Measurements from ENCODE around the gene PIPOX. TPM values are rescaled to one million over a fixed set of nuclear protein-coding genes. Genes with fewer than 3 reads are reported as not detected.
A peak's percentile ranks its signal among the peaks of the same experiment; 100 is the strongest.

Gene PIPOX
- total RNA-seq, 1 experiment from 2014 or later = 96.8 TPM

DNA sequence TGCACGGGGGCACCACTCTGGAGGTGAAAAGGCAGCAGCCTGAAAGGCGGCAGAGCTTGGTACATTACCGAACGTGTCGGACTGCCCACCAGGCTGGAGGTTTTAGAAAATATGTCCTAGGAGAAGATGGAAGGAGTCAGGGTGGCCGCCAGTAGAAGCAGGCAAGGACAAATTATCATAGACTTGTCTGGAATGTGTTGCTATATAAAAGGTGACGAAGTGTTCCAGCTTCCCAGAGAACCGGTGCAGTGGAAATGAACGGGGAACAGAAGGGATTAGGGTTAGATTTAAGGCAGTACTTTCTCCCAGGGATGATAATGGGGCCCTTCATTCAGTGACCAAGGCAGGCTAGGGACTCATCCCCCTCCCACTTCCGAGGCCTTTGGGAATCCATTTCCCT, 27.4 kb downstream of the PIPOX start:
- no peak for DNase-seq
- Histone ChIP-seq H3K36me3 (0 out of 2 replicates have a peak, but pooled peaks cover 2% of the 10 kb centered on the region), H3K27ac (no peak overlapping the region), H3K27me3 (no peaks in the 10 kb centered on the region), H3K9me3 (replicated peaks) (no peaks in the 10 kb centered on the region), H3K4me1 (peaks cover 29% of the 10 kb centered on the region), H3K4me3 (no peak overlapping the region)

DNA sequence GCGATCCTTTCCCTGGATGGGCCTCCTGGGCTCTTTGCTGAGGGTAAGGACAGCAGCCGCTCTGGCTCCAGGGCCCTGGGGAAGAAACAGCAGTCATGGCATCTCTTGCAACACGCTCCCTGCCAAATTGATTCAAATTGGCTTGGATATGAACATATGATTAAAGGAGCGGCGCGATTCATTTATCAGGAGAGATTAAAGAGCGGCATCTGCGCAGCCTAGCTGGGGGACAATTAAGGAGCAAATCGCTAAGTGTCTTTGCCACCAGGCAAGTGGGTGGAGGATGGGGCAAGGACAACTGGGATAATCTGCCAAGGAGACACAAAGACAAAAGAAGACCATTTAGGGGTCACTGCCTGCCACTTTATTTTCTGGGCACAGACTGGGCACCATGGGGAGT, 27.8 kb downstream of the PIPOX start:
- peaks cover 24% of the 10 kb centered on the region for H3K4me1 ChIP-seq
- H3K36me3 ChIP-seq = 0 out of 2 replicates have a peak, but pooled peaks cover 2% of the 10 kb centered on the region
- H3K27ac ChIP-seq = no peak overlapping the region
- no peak overlapping the region for H3K4me3 ChIP-seq
- H3K9me3 ChIP-seq (replicated peaks) = no peaks in the 10 kb centered on the region
- no peaks in the 10 kb centered on the region for H3K27me3 ChIP-seq
- no peak for DNase-seq

DNA sequence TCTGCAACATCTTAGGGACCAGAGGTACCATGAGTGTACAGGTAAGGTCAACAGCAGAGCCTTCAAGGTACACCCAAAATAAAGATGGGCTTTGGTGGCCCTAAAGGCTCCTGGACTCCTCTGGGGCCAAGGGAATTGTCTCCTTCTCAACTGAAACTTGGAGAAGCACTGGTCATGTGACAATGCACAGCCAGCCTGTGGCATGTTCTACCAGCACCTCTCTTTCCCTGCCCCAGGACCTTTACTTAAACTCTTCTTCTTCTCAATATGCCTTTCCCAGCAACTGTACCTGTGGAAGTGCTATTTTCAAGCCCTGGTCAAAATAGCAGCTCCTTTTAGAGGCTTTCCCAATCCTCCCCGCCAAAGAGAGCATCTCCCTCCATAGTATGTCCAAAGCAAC, 28.4 kb downstream of the PIPOX start:
- DNase-seq = no peak
- Histone ChIP-seq H3K9me3 (replicated peaks) (no peaks in the 10 kb centered on the region), H3K27me3 (no peaks in the 10 kb centered on the region), H3K4me3 (no peak overlapping the region), H3K4me1 (peaks cover 19% of the 10 kb centered on the region), H3K27ac (no peak overlapping the region), H3K36me3 (peaks cover 2% of the 10 kb centered on the region; the same call in 1 of the 2 replicates)

DNA sequence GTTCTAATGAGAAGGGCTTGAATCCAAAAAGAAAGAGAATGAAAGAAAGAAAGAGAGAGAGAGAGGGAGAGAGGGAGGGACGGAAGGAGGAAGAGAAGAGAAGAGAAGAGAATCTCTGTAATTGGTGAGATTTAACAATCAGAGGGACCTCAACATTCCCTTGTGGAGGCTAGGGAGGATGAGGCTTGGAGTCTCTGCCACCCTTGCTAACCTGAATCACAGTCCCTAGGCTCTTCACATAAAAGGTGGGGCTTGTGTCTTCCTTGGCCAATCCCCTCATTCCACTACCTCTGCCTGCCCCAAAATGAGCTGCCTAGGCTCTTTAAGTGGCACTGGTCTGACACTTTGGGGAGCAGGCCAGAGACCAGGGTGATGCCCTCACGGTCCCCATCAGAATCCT, 30.1 kb downstream of the PIPOX start:
- Histone ChIP-seq H3K27me3 (no peaks in the 10 kb centered on the region), H3K9me3 (replicated peaks) (no peaks in the 10 kb centered on the region), H3K4me3 (no peak overlapping the region), H3K27ac (no peak overlapping the region), H3K4me1 (peaks cover 14% of the 10 kb centered on the region), H3K36me3 (peaks cover 18% of the 10 kb centered on the region)
- no peak for DNase-seq

DNA sequence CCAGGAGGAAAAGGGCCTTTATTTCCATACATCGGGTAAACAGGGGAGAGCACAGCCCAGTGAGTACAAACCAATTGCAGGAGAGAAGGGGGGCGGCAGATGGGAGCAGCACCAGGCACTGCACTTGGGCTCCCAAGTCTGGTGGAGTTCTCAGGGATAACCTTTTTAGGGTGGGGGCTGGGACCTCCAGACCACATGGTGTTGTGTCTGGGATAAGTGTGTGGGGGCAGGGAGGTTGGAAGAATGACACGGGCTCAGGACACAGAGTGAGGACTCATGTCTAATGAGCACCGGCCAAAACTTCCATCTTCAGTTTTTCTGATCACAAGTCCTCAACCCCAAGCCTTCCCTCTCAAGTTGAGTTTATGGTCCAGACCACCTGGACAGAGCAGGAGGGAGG, 30.6 kb downstream of the PIPOX start:
- Histone ChIP-seq H3K27me3 (no peaks in the 10 kb centered on the region), H3K9me3 (replicated peaks) (no peaks in the 10 kb centered on the region), H3K4me1 (peaks cover 18% of the 10 kb centered on the region), H3K36me3 (peaks cover 20% of the 10 kb centered on the region), H3K4me3 (no peak overlapping the region), H3K27ac (no peak overlapping the region)
- no peak for DNase-seq

DNA sequence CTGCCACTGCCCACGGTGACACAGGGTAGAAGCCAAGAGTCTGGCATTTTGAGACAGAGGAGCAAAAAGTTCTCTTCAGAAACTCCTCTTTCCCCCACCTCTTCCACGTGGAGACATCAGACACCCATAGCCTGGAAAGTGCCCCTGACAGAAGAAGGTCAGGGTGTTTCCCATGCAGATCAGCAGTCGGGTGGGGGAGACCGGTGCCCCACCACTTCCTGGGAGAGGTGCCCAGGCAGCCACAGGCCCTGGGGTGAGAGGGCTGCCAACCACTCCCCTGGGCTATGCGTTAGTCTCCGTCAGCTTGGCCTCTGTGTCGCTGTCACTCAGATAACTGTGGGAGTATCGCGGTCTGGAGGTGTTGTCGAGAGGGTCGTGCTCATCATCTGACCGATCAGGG, 31.5 kb downstream of the PIPOX start:
- Histone ChIP-seq H3K36me3 (peaks cover 24% of the 10 kb centered on the region), H3K4me3 (no peak overlapping the region), H3K4me1 (peaks cover 25% of the 10 kb centered on the region), H3K9me3 (replicated peaks) (no peaks in the 10 kb centered on the region), H3K27ac (no peak overlapping the region), H3K27me3 (no peaks in the 10 kb centered on the region)
- no peak for DNase-seq

DNA sequence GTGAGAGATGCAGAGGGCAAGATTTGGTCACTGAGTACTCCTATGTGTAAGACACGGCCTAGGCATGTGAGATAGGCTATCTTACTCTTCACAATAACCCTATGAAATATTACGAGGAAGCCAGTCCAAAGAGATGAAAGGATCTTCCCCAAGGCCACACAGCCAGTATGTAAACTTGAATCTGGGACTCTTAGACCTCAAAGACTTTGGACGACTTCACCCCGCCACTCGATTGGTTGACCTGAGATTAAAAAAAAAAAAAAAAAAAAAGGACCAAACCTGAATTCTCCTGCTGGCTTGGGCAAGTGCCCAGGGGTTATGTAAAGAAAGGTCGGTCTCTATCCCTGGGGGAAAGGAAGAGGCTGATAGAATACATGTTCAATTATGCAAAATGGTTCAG, 33.1 kb downstream of the PIPOX start:
- no peaks in the 10 kb centered on the region for H3K27me3 ChIP-seq
- no peaks in the 10 kb centered on the region for H3K9me3 ChIP-seq (replicated peaks)
- peaks cover 37% of the 10 kb centered on the region for H3K36me3 ChIP-seq
- no peak for DNase-seq
- peaks cover 25% of the 10 kb centered on the region for H3K4me1 ChIP-seq
- H3K27ac ChIP-seq = no peak overlapping the region
- H3K4me3 ChIP-seq = no peak overlapping the region

DNA sequence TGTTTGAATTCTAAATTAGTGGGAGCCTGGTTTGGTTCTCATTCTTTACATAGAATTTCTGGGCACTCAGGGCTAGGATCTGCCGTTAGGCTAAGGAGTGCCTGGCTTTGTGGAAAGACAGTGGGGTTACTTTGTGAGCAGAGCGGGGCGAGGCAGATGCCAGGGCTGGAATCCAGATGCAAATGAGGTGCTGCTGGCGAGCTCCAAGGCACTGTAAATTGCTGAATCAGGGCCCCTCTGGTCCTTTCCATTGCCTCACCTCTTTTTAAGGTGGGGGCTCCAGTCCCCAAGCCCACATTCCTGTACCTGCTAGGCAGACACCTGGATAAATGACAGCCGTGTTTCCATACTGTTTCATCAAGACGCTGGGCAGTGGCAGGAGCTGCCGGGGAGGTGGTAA, 33.8 kb downstream of the PIPOX start:
- Histone ChIP-seq H3K27me3 (no peaks in the 10 kb centered on the region), H3K4me1 (peaks cover 23% of the 10 kb centered on the region), H3K36me3 (peaks cover 42% of the 10 kb centered on the region), H3K9me3 (replicated peaks) (no peaks in the 10 kb centered on the region), H3K4me3 (no peak overlapping the region), H3K27ac (no peak overlapping the region)
- no peak for DNase-seq

DNA sequence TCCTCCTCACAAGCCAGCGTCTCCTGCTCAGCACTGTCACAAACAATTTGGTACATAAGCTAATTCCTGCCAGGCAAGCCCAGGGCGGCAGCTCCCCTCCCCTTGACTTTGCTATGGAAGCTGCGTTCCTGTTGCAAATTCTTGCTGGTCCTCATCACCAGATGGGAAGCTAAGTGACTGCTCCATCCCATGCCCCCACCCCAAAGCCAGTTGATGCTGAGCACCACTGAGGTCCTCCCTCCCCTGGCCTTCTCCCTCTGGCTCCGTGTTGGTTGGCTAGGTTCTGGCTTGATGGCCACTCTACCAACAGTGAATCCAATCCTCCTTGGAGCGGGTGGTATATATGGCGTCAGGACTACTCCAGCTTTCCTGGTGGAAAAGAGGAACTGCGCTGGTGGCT, 34.4 kb downstream of the PIPOX start:
- Histone ChIP-seq H3K27me3 (no peaks in the 10 kb centered on the region), H3K4me3 (no peak overlapping the region), H3K9me3 (replicated peaks) (no peaks in the 10 kb centered on the region), H3K27ac (no peak overlapping the region), H3K4me1 (peaks cover 23% of the 10 kb centered on the region), H3K36me3 (peaks cover 48% of the 10 kb centered on the region)
- no peak for DNase-seq

DNA sequence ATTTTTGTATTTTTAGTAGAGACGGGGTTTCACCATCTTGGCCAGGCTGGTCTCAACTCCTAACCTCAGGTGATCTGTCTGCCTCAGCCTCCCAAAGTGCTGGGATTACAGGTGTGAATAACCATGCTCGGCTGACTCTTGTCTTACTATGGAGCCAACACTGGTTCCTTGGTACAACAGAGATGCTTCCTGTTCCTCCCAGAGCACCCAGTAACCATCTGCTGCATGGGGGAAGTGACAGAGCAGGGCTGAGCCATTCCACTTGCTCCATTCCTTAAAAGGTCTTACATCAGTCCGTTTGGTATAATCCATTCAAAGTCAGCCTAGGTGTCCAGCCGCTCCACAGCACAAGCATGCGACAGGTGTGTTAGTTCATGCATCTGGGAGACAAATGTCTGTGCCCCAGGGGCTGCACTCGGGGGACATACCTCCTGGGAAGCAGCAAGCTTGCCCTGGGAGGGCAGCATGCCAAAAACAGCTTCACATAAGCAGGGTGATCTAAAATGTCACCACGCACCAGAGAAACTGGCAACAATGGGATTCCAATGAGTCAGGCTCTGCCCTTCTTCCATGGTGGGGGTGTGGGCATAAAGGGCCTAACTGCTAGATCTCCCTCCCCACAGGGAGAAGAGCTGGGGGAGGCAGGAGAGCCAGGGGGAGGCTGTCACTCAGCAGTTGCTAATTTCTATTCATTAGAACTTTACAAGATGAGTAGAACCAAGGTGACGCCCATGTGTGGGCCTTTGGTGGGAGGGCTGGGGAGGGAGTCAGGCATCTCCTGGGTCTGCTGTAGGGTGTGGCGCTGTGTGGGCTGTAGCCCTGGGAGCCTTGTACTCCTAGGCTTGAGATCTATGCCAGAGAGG, 35.5 kb downstream of the PIPOX start:
- Histone ChIP-seq H3K27me3 (no peaks in the 10 kb centered on the region), H3K4me1 (peaks cover 23% of the 10 kb centered on the region), H3K27ac (peak overlapping the region; percentile 41), H3K4me3 (no peak overlapping the region), H3K36me3 (peaks cover 55% of the 10 kb centered on the region), H3K9me3 (replicated peaks) (no peaks in the 10 kb centered on the region)
- peak; percentile 92 to 93 for DNase-seq

DNA sequence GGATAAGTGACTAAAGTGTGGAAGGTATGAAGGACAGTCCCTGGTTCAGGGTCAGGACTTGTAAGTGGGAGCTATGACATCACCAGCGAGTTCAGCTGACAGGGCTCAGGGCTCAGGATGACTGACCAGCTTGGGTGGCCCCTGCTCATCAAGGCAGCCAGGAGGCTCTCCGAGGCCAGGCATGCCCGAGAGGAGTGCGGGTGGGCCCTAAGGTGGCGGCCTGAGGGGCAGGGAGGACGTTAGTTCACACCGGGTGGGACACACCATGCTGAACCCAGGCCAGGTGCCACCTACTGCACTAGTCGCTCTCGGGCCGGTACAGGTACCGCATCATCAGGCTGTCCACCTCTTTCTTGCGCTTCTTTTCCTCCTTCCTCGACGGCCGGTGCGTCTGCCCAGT, 36.5 kb downstream of the PIPOX start:
- Histone ChIP-seq H3K9me3 (replicated peaks) (no peaks in the 10 kb centered on the region), H3K27me3 (no peaks in the 10 kb centered on the region), H3K27ac (peak overlapping the region; percentile 41), H3K4me1 (peaks cover 23% of the 10 kb centered on the region), H3K36me3 (peaks cover 66% of the 10 kb centered on the region), H3K4me3 (no peak overlapping the region)
- no peak for DNase-seq

DNA sequence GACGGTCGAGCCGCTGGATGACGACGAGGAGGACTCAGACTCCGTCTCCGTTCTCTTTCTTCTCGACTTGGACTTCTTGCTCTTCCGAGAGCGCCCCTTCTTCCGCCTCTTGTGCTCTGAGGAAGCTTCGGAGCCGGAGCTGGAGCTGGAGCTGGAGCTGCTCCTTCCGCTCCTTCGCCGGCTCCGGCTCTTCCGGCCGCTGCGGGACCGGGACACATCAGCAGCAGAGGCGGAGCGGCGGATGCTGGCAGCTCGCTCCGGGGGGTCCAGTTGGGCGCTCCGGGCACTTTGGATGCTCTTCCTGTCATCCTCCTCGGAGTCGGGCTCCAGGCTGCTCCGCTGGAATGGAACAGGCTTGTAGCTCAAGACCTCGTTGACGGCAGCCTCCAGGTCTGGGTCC, 36.9 kb downstream of the PIPOX start:
- no peak for DNase-seq
- no peaks in the 10 kb centered on the region for H3K9me3 ChIP-seq (replicated peaks)
- no peak overlapping the region; the same call in 1 of the 2 replicates for H3K27ac ChIP-seq
- H3K4me3 ChIP-seq = no peak overlapping the region
- no peaks in the 10 kb centered on the region for H3K27me3 ChIP-seq
- peaks cover 25% of the 10 kb centered on the region for H3K4me1 ChIP-seq
- peaks cover 69% of the 10 kb centered on the region for H3K36me3 ChIP-seq

DNA sequence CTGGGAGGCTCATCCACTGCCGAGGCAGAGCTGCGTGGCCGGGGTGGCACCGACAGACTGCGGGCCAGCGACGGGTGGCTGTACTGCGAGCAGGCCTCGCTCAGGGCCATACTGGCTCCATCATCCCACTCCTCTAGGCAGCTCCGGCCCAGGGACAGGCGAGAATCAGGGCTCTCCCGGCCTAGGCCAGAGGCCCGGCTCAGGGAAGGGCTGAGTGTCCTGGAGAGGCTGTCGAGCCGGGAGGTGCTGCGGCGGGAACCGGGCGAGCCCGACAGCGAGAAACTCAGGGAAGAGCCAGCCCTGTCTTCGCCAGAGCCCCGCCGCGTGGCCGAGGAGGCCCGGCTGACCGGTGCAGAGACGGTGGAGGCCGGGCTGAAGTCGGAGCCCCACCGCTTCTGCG, 37.4 kb downstream of the PIPOX start:
- no peak overlapping the region for H3K27ac ChIP-seq
- H3K4me1 ChIP-seq = peaks cover 29% of the 10 kb centered on the region
- peaks cover 71% of the 10 kb centered on the region for H3K36me3 ChIP-seq
- H3K9me3 ChIP-seq (replicated peaks) = no peaks in the 10 kb centered on the region
- H3K27me3 ChIP-seq = no peaks in the 10 kb centered on the region
- DNase-seq = no peak
- H3K4me3 ChIP-seq = no peak overlapping the region

DNA sequence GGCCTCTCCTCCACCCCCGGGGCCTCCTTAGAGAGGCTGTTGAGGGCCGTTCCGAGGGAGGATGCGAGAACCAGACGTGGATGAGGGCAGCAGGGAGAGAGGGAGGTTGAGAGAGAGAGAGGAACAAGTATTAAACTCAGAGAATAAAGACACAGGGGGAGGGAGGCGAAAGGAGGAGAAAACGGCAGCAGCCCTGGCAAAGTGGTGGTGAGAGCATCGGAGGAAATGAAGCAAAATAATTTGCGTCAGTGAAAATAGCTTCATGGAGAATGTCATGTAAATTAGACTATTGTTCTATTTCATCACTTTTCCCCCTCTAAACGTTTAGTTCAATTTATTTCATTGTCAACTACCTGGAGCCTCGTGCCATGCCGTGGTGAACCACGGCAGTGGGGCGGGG, 38.0 kb downstream of the PIPOX start:
- Histone ChIP-seq H3K36me3 (peaks cover 76% of the 10 kb centered on the region), H3K9me3 (replicated peaks) (no peaks in the 10 kb centered on the region), H3K4me1 (peaks cover 29% of the 10 kb centered on the region), H3K27ac (no peak overlapping the region), H3K4me3 (no peak overlapping the region), H3K27me3 (no peaks in the 10 kb centered on the region)
- DNase-seq = no peak

DNA sequence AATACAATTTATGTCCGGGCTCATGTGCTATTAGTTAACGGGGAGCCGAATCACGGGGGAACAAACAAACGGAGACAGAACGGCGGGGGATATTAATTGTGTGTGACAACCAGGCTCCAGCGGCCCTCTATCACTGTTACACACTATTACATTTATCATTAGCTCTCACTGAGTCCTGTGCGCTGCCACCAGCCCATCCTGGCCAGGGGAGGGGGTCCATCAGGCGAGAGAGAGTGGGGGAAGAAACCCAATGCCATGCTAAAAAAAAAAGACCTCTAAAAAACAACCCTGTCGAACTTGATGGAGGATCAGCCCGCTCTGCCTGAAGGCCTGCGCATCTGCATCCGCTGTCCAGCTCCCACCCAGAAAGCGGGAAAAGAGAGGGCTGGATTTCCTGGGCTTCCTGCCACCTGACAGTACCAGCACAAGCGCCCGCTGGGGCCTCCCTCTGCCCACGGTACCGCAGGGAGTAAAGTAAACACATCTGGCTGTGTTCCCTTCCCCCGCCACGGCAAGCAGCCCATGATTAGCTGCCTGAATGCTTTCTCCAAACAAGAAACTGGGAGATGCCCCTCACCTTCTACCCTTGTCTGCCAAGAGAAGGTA, 41.7 kb downstream of the PIPOX start:
- H3K9me3 ChIP-seq (replicated peaks) = no peaks in the 10 kb centered on the region
- H3K4me1 ChIP-seq = peaks cover 9% of the 10 kb centered on the region
- no peak overlapping the region for H3K4me3 ChIP-seq
- no peak for DNase-seq
- H3K36me3 ChIP-seq = peaks cover 84% of the 10 kb centered on the region
- no peak overlapping the region for H3K27ac ChIP-seq
- H3K27me3 ChIP-seq = no peaks in the 10 kb centered on the region
